ENCODE results near the gene ARL5C. TPM values are rescaled to one million over a fixed set of nuclear protein-coding genes. Genes with fewer than 3 reads are reported as not detected.

The ARL5C gene, protein sequence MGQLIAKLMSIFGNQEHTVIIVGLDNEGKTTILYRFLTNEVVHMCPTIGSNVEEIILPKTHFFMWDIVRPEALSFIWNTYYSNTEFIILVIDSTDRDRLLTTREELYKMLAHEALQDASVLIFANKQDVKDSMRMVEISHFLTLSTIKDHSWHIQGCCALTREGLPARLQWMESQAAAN
- not detected in 2 replicates for total RNA-seq (2014; rRNA removed; shearing (Covaris generic); ENCODE audit: low replicate concordance)

DNA sequence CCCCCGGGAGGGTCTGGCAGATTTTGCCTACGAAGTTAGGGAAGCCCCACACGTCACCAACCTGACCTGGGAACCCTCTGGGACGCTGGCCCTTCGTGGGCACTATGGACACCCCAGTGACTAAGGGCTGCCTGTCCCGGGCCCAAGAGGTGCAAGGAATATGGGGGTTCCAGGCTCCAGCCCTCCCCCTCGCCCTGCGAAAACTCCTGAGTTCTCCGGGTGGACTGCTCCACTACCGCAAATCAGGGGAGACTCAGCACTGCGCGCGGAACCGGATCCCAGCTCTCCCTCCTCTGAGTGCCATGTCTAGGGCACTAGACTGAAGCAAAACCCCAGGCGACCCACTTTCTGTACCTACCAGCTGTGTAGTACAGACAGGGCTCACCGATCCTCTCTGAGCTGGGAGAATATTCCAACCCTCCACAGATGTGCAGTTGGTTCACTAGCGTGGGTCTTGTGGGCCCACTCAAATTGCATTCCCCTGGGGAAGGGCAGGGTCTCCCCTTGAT lies at the start of gene ARL5C:
Gene ARL5C (minus strand): TSS at position 321 of the 509 bp plus-strand sequence. CDS start 401 bp downstream, outside the sequence.
- no peaks in the 10 kb centered on the region for H3K9me2 ChIP-seq (replicated peaks; ENCODE audit: insufficient read depth, low read length)
- no peak within 1 kb of the TSS for H3K4me2 ChIP-seq (ENCODE audit: low read depth, low read length, poor library complexity, severe bottlenecking)
- H3K9ac ChIP-seq (ENCODE audit: low read length) = no peak within 1 kb of the TSS
- no peak within 1 kb of the TSS for H3K27ac ChIP-seq (ENCODE audit: low read length)
- H3K79me2 ChIP-seq (ENCODE audit: low read length) = no peaks in the 10 kb centered on the region
- H3K4me3 ChIP-seq (ENCODE audit: low read length) = no peak within 1 kb of the TSS
- no peaks in the 10 kb centered on the region for H3K36me3 ChIP-seq (ENCODE audit: insufficient read depth, low read length)
- no peak within 1 kb of the TSS for H2AFZ ChIP-seq (ENCODE audit: low read length)
- H3K27me3 ChIP-seq (ENCODE audit: low read length) = no peaks in the 10 kb centered on the region
- H3K9me3 ChIP-seq (ENCODE audit: low read length) = no peaks in the 10 kb centered on the region
- peaks cover 5% of the 10 kb centered on the region for H3K4me1 ChIP-seq (ENCODE audit: low read length)
- no peak for DNase-seq
- no peaks in the 10 kb centered on the region for H4K20me1 ChIP-seq (ENCODE audit: insufficient read depth, low read depth, low read length)

GRCh38 chr17:39213852-39214251 lies 47.9 kb upstream of the ARL5C start:
- no peak for DNase-seq
- H3K9me2 ChIP-seq (replicated peaks; ENCODE audit: insufficient read depth, low read length) = no peaks in the 10 kb centered on the region
- no peak overlapping the region for H3K9ac ChIP-seq (ENCODE audit: low read length)
- no peak overlapping the region for H2AFZ ChIP-seq (ENCODE audit: low read length)
- no peak overlapping the region for H3K27ac ChIP-seq (ENCODE audit: low read length)
- H3K4me3 ChIP-seq (ENCODE audit: low read length) = no peak overlapping the region
- H4K20me1 ChIP-seq (ENCODE audit: insufficient read depth, low read depth, low read length) = no peaks in the 10 kb centered on the region
- H3K36me3 ChIP-seq (ENCODE audit: insufficient read depth, low read length) = no peaks in the 10 kb centered on the region
- H3K4me1 ChIP-seq (ENCODE audit: low read length) = peaks cover 17% of the 10 kb centered on the region
- no peaks in the 10 kb centered on the region for H3K27me3 ChIP-seq (ENCODE audit: low read length)
- H3K79me2 ChIP-seq (ENCODE audit: low read length) = no peaks in the 10 kb centered on the region
- no peak overlapping the region for H3K4me2 ChIP-seq (ENCODE audit: low read depth, low read length, poor library complexity, severe bottlenecking)
- no peaks in the 10 kb centered on the region for H3K9me3 ChIP-seq (ENCODE audit: low read length)

DNA sequence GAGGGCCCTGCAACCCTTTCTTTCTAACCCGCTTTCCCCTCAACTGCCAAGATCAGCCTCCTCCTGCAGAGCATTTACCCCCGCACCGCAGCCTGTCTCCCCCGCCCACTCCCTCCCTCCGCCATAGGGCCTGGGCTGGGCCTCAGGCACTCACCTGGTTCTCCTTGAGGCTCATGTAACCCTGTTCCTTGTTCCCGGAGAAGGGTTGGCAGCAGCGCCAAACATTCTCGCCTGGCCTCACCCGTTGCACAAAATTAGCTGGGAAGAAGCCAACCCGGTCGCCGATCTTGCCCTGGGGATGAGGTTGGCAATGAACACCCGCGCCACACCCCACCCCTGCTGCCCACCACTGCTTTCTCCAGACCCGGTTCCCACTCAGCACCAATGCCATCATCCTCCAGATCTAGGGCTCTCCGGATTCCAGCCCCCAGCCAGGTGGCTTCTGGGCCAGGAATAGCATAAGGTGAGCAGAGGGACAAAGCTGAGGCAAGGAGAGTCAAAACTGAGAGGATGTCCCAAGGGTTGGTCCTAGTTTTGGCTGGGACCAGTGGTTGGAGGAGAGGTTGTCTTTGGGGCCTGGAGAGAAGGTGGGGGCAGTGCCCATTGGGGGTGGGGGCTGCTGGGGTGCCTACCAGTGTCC lies 47.0 kb upstream of the ARL5C start:
- Histone ChIP-seq H3K4me3 (ENCODE audit: low read length) (no peak overlapping the region), H3K27ac (ENCODE audit: low read length) (no peak overlapping the region), H3K9me2 (replicated peaks; ENCODE audit: insufficient read depth, low read length) (no peaks in the 10 kb centered on the region), H4K20me1 (ENCODE audit: insufficient read depth, low read depth, low read length) (no peaks in the 10 kb centered on the region), H3K9ac (ENCODE audit: low read length) (no peak overlapping the region), H3K27me3 (ENCODE audit: low read length) (no peaks in the 10 kb centered on the region), H3K9me3 (ENCODE audit: low read length) (no peaks in the 10 kb centered on the region), H3K36me3 (ENCODE audit: insufficient read depth, low read length) (no peaks in the 10 kb centered on the region), H3K4me2 (ENCODE audit: low read depth, low read length, poor library complexity, severe bottlenecking) (no peak overlapping the region), H2AFZ (ENCODE audit: low read length) (no peak overlapping the region), H3K79me2 (ENCODE audit: low read length) (no peaks in the 10 kb centered on the region), H3K4me1 (ENCODE audit: low read length) (peaks cover 26% of the 10 kb centered on the region)
- DNase-seq = no peak

- Histone ChIP-seq H3K4me1 (ENCODE audit: low read length) (peaks cover 33% of the 10 kb centered on the region), H3K27me3 (ENCODE audit: low read length) (no peaks in the 10 kb centered on the region), H3K4me2 (ENCODE audit: low read depth, low read length, poor library complexity, severe bottlenecking) (no peak overlapping the region), H3K9me2 (replicated peaks; ENCODE audit: insufficient read depth, low read length) (no peaks in the 10 kb centered on the region), H3K4me3 (ENCODE audit: low read length) (no peak overlapping the region), H3K36me3 (ENCODE audit: insufficient read depth, low read length) (no peaks in the 10 kb centered on the region), H3K9ac (ENCODE audit: low read length) (no peak overlapping the region), H3K27ac (ENCODE audit: low read length) (no peak overlapping the region), H4K20me1 (ENCODE audit: insufficient read depth, low read depth, low read length) (no peaks in the 10 kb centered on the region), H3K79me2 (ENCODE audit: low read length) (no peaks in the 10 kb centered on the region), H2AFZ (ENCODE audit: low read length) (no peak overlapping the region), H3K9me3 (ENCODE audit: low read length) (no peaks in the 10 kb centered on the region)
- no peak for DNase-seq
Observed at GRCh38 chr17:39212195-39212810, 46.3 kb upstream of the ARL5C start.

DNA sequence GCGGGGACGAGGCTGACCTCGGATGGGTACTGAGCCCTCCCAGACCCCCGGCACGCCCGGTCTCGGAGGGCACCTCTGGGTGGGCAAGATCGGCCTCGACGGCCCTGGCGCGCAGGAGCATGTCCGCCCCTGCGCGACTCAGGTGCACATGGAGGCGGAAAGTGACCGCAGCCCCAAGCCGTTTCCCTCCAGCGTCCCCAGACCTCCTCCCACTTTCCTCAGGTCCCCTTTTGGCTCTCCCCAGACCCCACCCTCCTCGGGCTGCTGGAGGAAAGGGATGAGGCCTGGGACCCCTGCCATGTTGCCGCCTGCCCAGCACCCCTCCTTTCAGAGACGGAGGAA lies 44.1 kb upstream of the ARL5C start:
- Histone ChIP-seq H3K36me3 (ENCODE audit: insufficient read depth, low read length) (peaks cover 1% of the 10 kb centered on the region; the same call in 1 of the 2 replicates), H3K27me3 (ENCODE audit: low read length) (no peaks in the 10 kb centered on the region), H2AFZ (ENCODE audit: low read length) (peak overlapping the region; percentile 86; the same call in 1 of the 2 replicates), H3K9me2 (replicated peaks; ENCODE audit: insufficient read depth, low read length) (no peaks in the 10 kb centered on the region), H3K9me3 (ENCODE audit: low read length) (no peaks in the 10 kb centered on the region), H3K4me2 (ENCODE audit: low read depth, low read length, poor library complexity, severe bottlenecking) (peak overlapping the region; percentile 76), H3K27ac (ENCODE audit: low read length) (no peak overlapping the region), H3K4me3 (ENCODE audit: low read length) (peak overlapping the region; percentile 69), H3K4me1 (ENCODE audit: low read length) (peaks cover 38% of the 10 kb centered on the region), H3K79me2 (ENCODE audit: low read length) (no peaks in the 10 kb centered on the region), H3K9ac (ENCODE audit: low read length) (peak overlapping the region; percentile 66), H4K20me1 (ENCODE audit: insufficient read depth, low read depth, low read length) (no peaks in the 10 kb centered on the region; the same call in 1 of the 2 replicates)
- no peak for DNase-seq

GRCh38 chr17:39209317-39210092 lies 43.5 kb upstream of the ARL5C start:
- Histone ChIP-seq H3K79me2 (ENCODE audit: low read length) (no peaks in the 10 kb centered on the region), H4K20me1 (ENCODE audit: insufficient read depth, low read depth, low read length) (no peaks in the 10 kb centered on the region; the same call in 1 of the 2 replicates), H3K9me3 (ENCODE audit: low read length) (no peaks in the 10 kb centered on the region), H3K4me2 (ENCODE audit: low read depth, low read length, poor library complexity, severe bottlenecking) (peak overlapping the region; percentile 76), H3K4me1 (ENCODE audit: low read length) (peaks cover 38% of the 10 kb centered on the region), H3K9ac (ENCODE audit: low read length) (peak overlapping the region; percentile 66), H2AFZ (ENCODE audit: low read length) (peak overlapping the region; percentile 86), H3K9me2 (replicated peaks; ENCODE audit: insufficient read depth, low read length) (no peaks in the 10 kb centered on the region), H3K4me3 (ENCODE audit: low read length) (peak overlapping the region; percentile 69), H3K27me3 (ENCODE audit: low read length) (no peaks in the 10 kb centered on the region), H3K27ac (ENCODE audit: low read length) (peak overlapping the region; percentile 91), H3K36me3 (ENCODE audit: insufficient read depth, low read length) (peaks cover 5% of the 10 kb centered on the region; the same call in 1 of the 2 replicates)
- peak; percentile 70 for DNase-seq

DNA sequence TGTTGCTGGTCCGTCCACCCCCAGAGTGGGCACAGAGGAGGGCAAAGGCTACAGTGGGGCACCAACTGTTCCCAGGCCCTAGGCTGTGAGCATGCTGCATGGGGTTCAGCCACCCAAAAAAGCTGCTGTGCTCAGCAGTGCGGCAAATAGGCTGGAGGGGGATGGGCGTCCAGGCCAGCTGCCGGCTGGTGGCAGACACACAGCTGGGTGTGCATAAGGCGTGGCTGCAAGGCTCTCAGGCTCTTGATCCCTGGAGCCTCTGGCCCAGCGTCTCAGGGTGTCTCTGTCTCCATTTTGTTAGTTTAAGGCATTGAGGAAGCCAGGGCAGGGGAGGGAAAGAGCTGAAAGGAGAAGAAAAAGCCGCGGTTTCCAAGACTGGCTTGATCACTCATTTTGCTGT lies 42.9 kb upstream of the ARL5C start:
- Histone ChIP-seq H4K20me1 (ENCODE audit: insufficient read depth, low read depth, low read length) (peaks cover 5% of the 10 kb centered on the region; the same call in 1 of the 2 replicates), H3K9me2 (replicated peaks; ENCODE audit: insufficient read depth, low read length) (no peaks in the 10 kb centered on the region), H2AFZ (ENCODE audit: low read length) (peak overlapping the region; percentile 86), H3K4me1 (ENCODE audit: low read length) (peaks cover 38% of the 10 kb centered on the region), H3K79me2 (ENCODE audit: low read length) (no peaks in the 10 kb centered on the region), H3K27me3 (ENCODE audit: low read length) (no peaks in the 10 kb centered on the region), H3K4me3 (ENCODE audit: low read length) (peak overlapping the region; percentile 69), H3K9me3 (ENCODE audit: low read length) (no peaks in the 10 kb centered on the region), H3K36me3 (ENCODE audit: insufficient read depth, low read length) (peaks cover 11% of the 10 kb centered on the region; the same call in 1 of the 2 replicates), H3K9ac (ENCODE audit: low read length) (peak overlapping the region; percentile 66), H3K4me2 (ENCODE audit: low read depth, low read length, poor library complexity, severe bottlenecking) (peak overlapping the region; percentile 76), H3K27ac (ENCODE audit: low read length) (peak overlapping the region; percentile 91)
- DNase-seq = peak; percentile 97
